HG03342 (cell line): Measurements from ENCODE around the gene CPNE2.
"Not testable (repeated sequence)": the region's sequence is repeated elsewhere in the genome, so short reads cannot be mapped to it uniquely, and the experiment has no call there.

Source experiments
- ATAC-seq: cut with Tn5 transposase; IDR thresholded peaks from one replicate; pipeline ENCODE4 v1.9.1; 2021; ENCODE audit warnings: mild to moderate bottlenecking, moderate library complexity; ENCODE audit not compliant: unreplicated experiment

Gene CPNE2

DNA sequence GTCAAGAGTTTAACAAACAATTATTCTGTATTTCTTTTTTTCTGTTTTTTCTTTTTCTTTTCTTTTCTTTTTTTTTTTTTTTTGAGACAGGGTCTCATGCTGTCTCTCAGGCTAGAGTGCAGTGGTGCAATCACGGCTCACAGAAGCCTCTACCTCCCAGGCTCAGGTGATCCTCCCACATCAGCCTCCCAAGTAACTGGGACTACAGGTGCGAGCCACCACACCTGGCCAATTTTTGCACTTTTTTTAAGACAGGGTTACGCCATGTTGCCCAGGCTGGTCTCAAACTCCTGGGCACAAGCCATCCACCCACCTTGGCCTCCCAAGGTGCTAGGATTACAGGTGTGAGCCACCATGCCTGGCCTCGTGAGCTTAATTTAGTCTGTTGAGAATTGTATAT is 97.1 kb downstream of the CPNE2 start:
- ATAC-seq: not testable (repeated sequence)

DNA sequence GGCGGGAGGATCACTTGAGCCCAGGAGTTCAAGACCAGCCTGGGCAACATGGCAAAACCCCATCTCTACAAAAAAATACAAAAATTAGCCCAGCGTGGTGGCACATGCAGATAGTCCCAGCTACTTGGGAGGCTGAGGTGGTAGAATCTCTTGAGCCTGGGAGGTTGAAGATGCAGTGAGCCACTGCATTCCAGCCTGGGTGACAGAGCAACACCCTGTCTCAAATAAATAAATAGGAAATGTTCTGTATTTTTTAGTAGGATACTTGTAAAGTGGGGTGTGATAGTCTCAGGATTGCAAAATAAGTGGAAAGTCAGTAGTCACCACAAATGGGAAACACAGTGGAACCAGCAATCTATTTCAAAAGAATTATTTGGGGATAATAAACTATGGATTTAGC is 97.8 kb downstream of the CPNE2 start:
- no peak for ATAC-seq

DNA sequence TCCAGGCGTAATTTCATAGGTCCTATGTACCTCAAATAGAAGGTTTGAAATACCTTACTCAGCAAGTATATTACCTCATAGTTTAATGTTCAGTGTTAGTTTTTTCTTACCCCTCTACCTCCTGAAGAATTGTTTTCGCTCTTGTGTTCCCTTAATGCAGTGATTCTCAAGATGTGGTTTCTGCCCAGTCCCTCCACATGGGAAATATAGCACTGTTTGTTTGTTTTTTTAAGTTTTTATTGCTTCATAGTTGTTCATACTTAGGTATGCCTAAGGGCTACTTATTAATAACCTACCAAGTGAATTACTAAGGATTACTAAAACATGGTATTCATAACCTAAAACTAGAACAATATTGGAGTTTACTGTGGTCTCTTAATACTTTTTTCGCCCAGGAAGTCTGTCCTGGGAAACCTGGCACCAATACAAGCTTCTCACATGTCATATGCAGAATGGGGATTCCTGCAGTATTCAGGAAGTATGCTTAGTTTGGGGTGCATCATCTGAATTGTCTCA is 98.7 kb downstream of the CPNE2 start:
- no peak for ATAC-seq

DNA sequence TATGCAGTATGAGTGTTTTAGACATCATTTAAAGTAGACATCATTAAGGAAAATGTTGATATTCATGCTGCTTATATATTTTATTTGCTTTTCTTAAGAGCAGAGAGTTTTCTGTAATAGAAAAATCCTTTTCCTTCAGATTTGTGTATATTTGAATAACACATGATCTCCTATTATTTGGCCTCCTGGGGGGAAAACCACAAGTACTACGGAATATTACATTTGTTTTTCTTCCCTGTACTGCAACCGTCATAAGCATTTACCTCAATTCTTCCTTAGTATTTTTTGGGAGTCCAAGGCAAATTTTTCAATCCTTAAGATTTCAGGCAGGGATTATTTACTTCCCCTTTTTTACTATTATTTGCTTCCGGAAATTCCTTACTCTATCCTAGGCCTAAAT is 99.8 kb downstream of the CPNE2 start:
- no peak for ATAC-seq

DNA sequence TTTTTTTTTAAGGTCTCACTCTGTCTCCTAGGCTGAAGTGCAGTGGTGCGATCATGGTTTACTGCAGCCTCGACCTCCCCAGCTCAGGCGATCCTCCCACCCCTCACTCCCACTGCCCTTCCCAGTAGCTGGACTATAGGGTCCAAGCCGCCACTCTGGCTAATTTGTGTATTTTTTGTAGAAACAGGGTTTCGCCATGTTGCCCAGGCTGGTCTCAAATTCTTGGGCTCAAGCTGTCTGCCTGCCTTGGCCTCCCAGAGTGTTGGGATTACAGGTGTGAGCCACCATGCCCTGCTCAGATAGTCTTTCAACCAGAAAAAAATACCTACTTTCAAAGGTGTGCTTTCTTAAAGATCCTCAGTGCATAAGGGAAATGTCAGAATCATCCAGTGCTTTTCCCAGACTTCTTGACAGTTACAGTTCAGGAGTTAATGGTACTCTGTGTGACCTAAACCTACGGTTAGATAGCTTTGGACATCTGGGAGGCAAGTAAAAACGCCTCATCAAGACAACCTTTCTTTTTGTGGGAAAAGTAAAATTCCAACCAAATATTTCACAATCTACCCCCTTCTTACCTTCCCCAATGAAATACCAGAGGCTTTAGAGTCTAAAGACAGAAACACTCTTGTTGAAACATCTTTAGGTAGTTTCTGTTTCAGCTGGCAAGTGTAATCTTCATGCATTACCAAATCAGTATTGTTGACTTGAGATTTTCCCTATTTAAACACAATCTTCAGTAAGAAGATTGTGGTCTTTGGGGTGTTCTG is 100.5 kb downstream of the CPNE2 start:
- ATAC-seq: no peak

DNA sequence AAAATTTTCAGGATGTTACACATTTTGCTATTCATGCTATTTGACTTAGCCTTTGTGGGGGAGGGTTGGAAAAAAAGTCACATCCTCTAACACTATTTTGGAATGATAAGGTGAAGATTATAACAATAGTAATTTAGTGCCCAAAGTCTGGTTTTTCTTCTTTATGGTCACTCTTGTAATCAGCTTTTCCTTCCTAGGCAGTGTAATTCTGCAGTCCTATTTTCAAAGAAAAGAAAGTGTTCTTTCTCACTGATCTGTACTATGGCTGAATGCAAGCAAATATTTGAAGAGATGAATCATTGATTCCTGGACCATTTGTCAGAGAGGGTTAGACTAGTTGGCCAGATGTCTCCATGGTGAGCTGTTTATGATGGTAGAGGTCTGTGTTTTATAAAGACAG is 102.1 kb downstream of the CPNE2 start:
- ATAC-seq: no peak

DNA sequence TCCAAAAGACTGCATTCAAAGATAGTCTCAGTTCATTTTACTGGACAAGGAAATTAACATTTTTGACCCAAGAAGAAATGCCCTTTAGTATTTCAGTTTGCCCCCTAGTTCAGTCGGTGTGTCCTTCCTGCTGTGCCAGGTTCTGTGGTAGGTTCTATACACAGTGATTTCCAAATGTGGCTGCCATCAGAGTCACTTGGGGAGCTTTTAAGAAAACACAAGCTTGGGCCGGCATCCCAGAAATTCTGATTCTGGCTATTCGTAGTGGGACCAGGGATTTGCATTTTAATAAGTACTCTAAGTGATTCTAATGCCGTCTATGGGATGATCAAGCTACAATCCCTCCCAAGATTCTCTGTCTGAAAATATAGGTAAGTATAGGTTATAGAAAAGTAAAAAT is 103.9 kb downstream of the CPNE2 start:
- no peak for ATAC-seq

DNA sequence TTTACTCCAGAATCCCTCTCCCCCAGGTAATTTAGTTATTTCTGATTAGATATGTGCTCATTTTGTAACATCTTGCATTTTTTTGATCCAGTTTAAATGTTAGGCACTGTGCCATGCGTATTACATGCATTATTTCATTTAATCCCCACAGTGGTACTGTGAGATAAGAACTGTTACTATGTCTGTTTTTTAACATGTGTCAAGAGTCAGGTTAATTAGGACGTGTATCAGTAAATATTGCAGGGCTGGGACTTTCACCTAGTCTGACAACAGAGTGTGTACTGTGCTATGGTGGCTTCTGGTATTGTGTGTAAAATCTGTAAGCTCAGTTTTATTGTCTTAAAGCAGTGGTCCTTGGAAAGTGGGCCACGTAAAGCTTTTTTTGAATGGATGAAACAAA is 104.4 kb downstream of the CPNE2 start:
- no peak for ATAC-seq
